CD14-positive monocyte (primary cell): ENCODE data around the gene GRK3. TPM values are rescaled to one million over a fixed set of nuclear protein-coding genes. Genes with fewer than 3 reads are reported as not detected.

Experiments
- DNase-seq, 3 donors: peaks; one replicate each; pipeline ENCODE4 v3.0.0-alpha.2; 2011 to 2022
- H2AFZ ChIP-seq: 2 replicates; pipeline ENCODE4 v1.6.0; 2012; ENCODE audit warnings: mild to moderate bottlenecking, low read depth, low read length, inconsistent platforms; ENCODE audit not compliant: insufficient read depth, poor library complexity, severe bottlenecking
- H3K27ac ChIP-seq, 2 donors: 1 replicate in 1 of 2; 2 replicates in 1 of 2; pipeline ENCODE4 v1.5.1; 2012 to 2013; ENCODE audit warnings: low read length in 2 of 2, control low read depth in 1 of 2, inconsistent platforms in 1 of 2, low read depth in 1 of 2, mild to moderate bottlenecking in 1 of 2
- H3K27me3 ChIP-seq, 2 donors: one replicate each; pipeline versions ENCODE4 v1.6.0 to v1.6.1; 2011 to 2013; ENCODE audit warnings: low read length in 2 of 2; ENCODE audit not compliant: control insufficient read depth in 2 of 2, insufficient read depth in 2 of 2
- H3K36me3 ChIP-seq, 2 donors: replicated peaks in 1 of 2; 1 replicate in 1 of 2; 2 replicates in 1 of 2; pipeline versions ENCODE4 v1.5.1 to v1.6.1; 2012 to 2013; ENCODE audit warnings: low read length in 2 of 2, control low read depth in 1 of 2, inconsistent platforms in 1 of 2, mild to moderate bottlenecking in 1 of 2; ENCODE audit not compliant: insufficient read depth in 2 of 2, control insufficient read depth in 1 of 2
- H3K4me1 ChIP-seq, 2 donors: 1 replicate in 1 of 2; 2 replicates in 1 of 2; pipeline versions ENCODE4 v1.5.1 to v1.6.1; 2012 to 2013; ENCODE audit warnings: low read length in 2 of 2, control low read depth in 1 of 2, inconsistent platforms in 1 of 2, mild to moderate bottlenecking in 1 of 2, moderate library complexity in 1 of 2; ENCODE audit not compliant: insufficient read depth in 2 of 2, control insufficient read depth in 1 of 2
- H3K4me2 ChIP-seq: replicated peaks from 2 replicates; pipeline ENCODE3; 2012; ENCODE audit warnings: low read length, moderate library complexity, mild to moderate bottlenecking; ENCODE audit not compliant: poor library complexity, severe bottlenecking; ENCODE audit errors: extremely low read depth
- H3K4me3 ChIP-seq, 3 experiments: fragments of 200-600 bp in 1 of 3; sonication (generic) in 1 of 3; replicated peaks in 1 of 3; 1 replicate in 2 of 3; 2 replicates in 1 of 3; pipeline ENCODE4 v1.5.1; 2011 to 2013; ENCODE audit warnings: low read length in 3 of 3, mild to moderate bottlenecking in 3 of 3, control low read depth in 2 of 3, low read depth in 2 of 3, inconsistent platforms in 1 of 3, moderate library complexity in 1 of 3
- H3K79me2 ChIP-seq: 2 replicates; pipeline ENCODE4 v1.6.0; 2012; ENCODE audit warnings: mild to moderate bottlenecking, control low read depth, inconsistent platforms, low read length, moderate library complexity; ENCODE audit not compliant: insufficient read depth
- H3K9ac ChIP-seq: 2 replicates; pipeline ENCODE4 v1.6.0; 2017; ENCODE audit warnings: low read length, mild to moderate bottlenecking; ENCODE audit not compliant: insufficient read depth, poor library complexity, severe bottlenecking
- H3K9me3 ChIP-seq, 2 donors: replicated peaks in 1 of 2; 1 replicate in 1 of 2; 2 replicates in 1 of 2; pipeline versions ENCODE4 v1.5.1 to v1.6.1; 2012 to 2013; ENCODE audit warnings: low read length in 2 of 2, control low read depth in 1 of 2; ENCODE audit not compliant: control insufficient read depth in 1 of 2, insufficient read depth in 1 of 2
- H4K20me1 ChIP-seq: 2 replicates; pipeline ENCODE4 v1.6.0; 2012; ENCODE audit warnings: mild to moderate bottlenecking, low read length, control low read depth, moderate library complexity; ENCODE audit not compliant: insufficient read depth
- H3K27ac Mint-ChIP-seq, 7 donors: one replicate each; pipeline ENCODE4 v1.8.0; 2020; ENCODE audit warnings: mild to moderate bottlenecking in 7 of 7, mixed read lengths in 7 of 7, moderate library complexity in 6 of 7, inconsistent platforms in 2 of 7
- H3K27me3 Mint-ChIP-seq, 3 donors: one replicate each; pipeline ENCODE4 v1.8.0; 2021 to 2022; ENCODE audit warnings: low read depth in 3 of 3, mild to moderate bottlenecking in 3 of 3, mixed read lengths in 3 of 3, moderate library complexity in 3 of 3, inconsistent platforms in 1 of 3
- H3K36me3 Mint-ChIP-seq, 2 donors: one replicate each; pipeline ENCODE4 v1.8.0; 2020; ENCODE audit warnings: mixed read lengths in 2 of 2, inconsistent platforms in 1 of 2, mild to moderate bottlenecking in 1 of 2
- H3K4me1 Mint-ChIP-seq: one replicate; pipeline ENCODE4 v1.8.0; 2020; ENCODE audit warnings: mild to moderate bottlenecking, mixed read lengths
- H3K4me3 Mint-ChIP-seq, 2 donors: one replicate each; pipeline ENCODE4 v1.8.0; 2020; ENCODE audit warnings: mild to moderate bottlenecking in 2 of 2, mixed read lengths in 2 of 2, moderate library complexity in 1 of 2
- H3K9me3 Mint-ChIP-seq, 7 donors: one replicate each; pipeline ENCODE4 v1.8.0; 2020 to 2022; ENCODE audit warnings: mixed read lengths in 7 of 7, mild to moderate bottlenecking in 6 of 7, moderate library complexity in 6 of 7, inconsistent platforms in 2 of 7
- WGBS: methylation state at CpG from one replicate; pipeline ENCODE4 v1.1.5; 2013; ENCODE audit warnings: missing lambda C conversion rate; ENCODE audit not compliant: insufficient coverage; 5-methylcytosine and 5-hydroxymethylcytosine counted together
- intact Hi-C, 2 donors: fragments of 100-400 bp; cut with micrococcal nuclease; formaldehyde crosslinking; loops; one replicate each; pipeline versions ENCODE4 v1.15.0 to v1.15.1; 2023
- polyA plus RNA-seq, 3 donors: library from polyadenylated mRNA; depleted of rRNA in 1 of 3; unstranded in 2 of 3; stranded (reverse) in 1 of 3; fragments of 300-500 nt in 2 of 3; fragments of >200 nt in 1 of 3; fragmentation: Illumina TruSeq in 2 of 3; gene quantifications; 1 replicate in 2 of 3; 2 replicates in 1 of 3; pipeline ENCODE4 v1.2.3, GENCODE V29; 2012 to 2021
- TF ChIP-seq, protein P1 (sequence below): fragments of 200-600 bp; IDR thresholded peaks from one replicate; pipeline ENCODE4 v1.8.0; 2022; ENCODE audit warnings: antibody characterized with exemption, mild to moderate bottlenecking

Gene GRK3
- polyA plus RNA-seq, 3 donors: 8.3 to 33.3 (median 9.6) TPM

DNA sequence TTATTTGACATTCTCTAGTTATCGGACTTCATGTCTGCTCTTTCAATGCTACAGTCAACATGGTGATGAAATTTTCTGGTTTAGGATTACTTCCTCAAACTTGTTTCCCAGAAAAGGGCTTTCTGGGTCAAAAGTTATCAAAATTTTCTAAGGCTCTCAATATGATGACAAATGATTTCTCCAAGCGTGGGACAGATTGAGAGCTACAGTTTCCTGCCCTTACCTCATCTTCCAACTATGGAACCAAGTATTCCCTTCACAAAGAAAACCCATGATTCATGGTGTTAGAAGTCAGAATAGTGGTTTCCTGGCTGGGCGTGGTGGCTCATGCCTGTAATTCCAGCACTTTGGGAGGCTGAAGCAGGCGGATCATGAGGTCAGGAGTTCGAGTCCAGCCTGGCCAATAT, 195.4 kb downstream of the GRK3 start:
- no peaks in the 10 kb centered on the region for H4K20me1 ChIP-seq
- H3K9ac ChIP-seq: no peak overlapping the region
- peak overlapping the region; percentile 28 for H3K4me2 ChIP-seq
- Mint-ChIP-seq H3K36me3 (no peaks in the 10 kb centered on the region), H3K9me3 (peaks cover 0 to 2% (median 0%) of the 10 kb centered on the region in 7 donors), H3K4me1 (peaks cover 19% of the 10 kb centered on the region), H3K4me3 (no peak overlapping the region), H3K27me3 (peaks cover 0 to 10% (median 8%) of the 10 kb centered on the region in 3 donors), H3K27ac (peak overlapping the region in 2 of 7 donors; percentile 13 to 62)
- TF ChIP-seq, protein P1, sequence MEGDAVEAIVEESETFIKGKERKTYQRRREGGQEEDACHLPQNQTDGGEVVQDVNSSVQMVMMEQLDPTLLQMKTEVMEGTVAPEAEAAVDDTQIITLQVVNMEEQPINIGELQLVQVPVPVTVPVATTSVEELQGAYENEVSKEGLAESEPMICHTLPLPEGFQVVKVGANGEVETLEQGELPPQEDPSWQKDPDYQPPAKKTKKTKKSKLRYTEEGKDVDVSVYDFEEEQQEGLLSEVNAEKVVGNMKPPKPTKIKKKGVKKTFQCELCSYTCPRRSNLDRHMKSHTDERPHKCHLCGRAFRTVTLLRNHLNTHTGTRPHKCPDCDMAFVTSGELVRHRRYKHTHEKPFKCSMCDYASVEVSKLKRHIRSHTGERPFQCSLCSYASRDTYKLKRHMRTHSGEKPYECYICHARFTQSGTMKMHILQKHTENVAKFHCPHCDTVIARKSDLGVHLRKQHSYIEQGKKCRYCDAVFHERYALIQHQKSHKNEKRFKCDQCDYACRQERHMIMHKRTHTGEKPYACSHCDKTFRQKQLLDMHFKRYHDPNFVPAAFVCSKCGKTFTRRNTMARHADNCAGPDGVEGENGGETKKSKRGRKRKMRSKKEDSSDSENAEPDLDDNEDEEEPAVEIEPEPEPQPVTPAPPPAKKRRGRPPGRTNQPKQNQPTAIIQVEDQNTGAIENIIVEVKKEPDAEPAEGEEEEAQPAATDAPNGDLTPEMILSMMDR: no peak
- no peak overlapping the region for H2AFZ ChIP-seq
- peak; percentile 58 to 82 (median 66) for DNase-seq
- peaks cover 0 to 2% of the 10 kb centered on the region in 2 donors for H3K9me3 ChIP-seq
- no peaks in the 10 kb centered on the region for H3K79me2 ChIP-seq
- no peaks in the 10 kb centered on the region for H3K36me3 ChIP-seq
- H3K4me1 ChIP-seq: peaks cover 14 to 16% of the 10 kb centered on the region in 2 donors
- H3K27ac ChIP-seq: no peak overlapping the region
- no peaks in the 10 kb centered on the region for H3K27me3 ChIP-seq
- intact Hi-C loops: no loop called here
- no peak overlapping the region for H3K4me3 ChIP-seq
- 0% methylated on average over 1 of the region's 5 CpGs for WGBS

DNA sequence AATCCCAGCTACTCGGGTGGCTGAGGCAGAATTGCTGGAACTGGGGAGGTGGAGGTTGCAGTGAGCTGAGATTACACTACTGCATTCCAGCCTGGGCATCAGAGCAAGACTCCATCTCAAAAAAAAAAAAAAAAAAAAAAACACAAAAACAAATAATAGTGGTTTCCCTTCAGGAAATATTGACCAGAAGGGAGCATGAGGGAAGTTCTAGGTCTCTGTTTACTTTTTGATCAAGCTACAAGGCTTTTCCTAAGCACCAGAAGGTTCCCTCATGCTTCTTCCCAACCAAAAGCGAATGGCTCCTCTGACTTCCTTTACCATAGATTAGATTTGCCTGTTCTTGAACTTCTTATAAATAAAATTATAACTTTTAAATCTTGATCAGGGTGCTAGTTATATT, 195.8 kb downstream of the GRK3 start:
- H3K27me3 ChIP-seq: no peaks in the 10 kb centered on the region
- H3K4me3 ChIP-seq: no peak overlapping the region
- Mint-ChIP-seq H3K9me3 (peaks cover 0 to 2% (median under 1%) of the 10 kb centered on the region in 7 donors), H3K36me3 (no peaks in the 10 kb centered on the region), H3K27ac (peak overlapping the region in 2 of 7 donors; percentile 13 to 62), H3K4me3 (no peak overlapping the region), H3K27me3 (peaks cover 0 to 10% (median 8%) of the 10 kb centered on the region in 3 donors), H3K4me1 (peaks cover 19% of the 10 kb centered on the region)
- H3K9me3 ChIP-seq: peaks cover 0 to 4% of the 10 kb centered on the region in 2 donors
- no peak overlapping the region for H3K27ac ChIP-seq
- no peaks in the 10 kb centered on the region for H3K79me2 ChIP-seq
- no peak for DNase-seq
- H3K4me2 ChIP-seq: peak overlapping the region; percentile 28
- H3K36me3 ChIP-seq: no peaks in the 10 kb centered on the region
- H2AFZ ChIP-seq: no peak overlapping the region
- H3K9ac ChIP-seq: no peak overlapping the region
- no peaks in the 10 kb centered on the region for H4K20me1 ChIP-seq
- WGBS: no CpG with 5 or more reads among the region's 2 CpGs
- intact Hi-C loops: no loop called here
- H3K4me1 ChIP-seq: peaks cover 14 to 16% of the 10 kb centered on the region in 2 donors
- TF ChIP-seq, protein P1: no peak
